GM19043 (cell line): ENCODE measurements around the gene PCP2.

Experiments
- ATAC-seq: cut with Tn5 transposase; IDR thresholded peaks from one replicate; pipeline ENCODE4 v1.9.1; 2021; ENCODE audit warnings: low read depth; ENCODE audit not compliant: unreplicated experiment

The PCP2 gene

DNA sequence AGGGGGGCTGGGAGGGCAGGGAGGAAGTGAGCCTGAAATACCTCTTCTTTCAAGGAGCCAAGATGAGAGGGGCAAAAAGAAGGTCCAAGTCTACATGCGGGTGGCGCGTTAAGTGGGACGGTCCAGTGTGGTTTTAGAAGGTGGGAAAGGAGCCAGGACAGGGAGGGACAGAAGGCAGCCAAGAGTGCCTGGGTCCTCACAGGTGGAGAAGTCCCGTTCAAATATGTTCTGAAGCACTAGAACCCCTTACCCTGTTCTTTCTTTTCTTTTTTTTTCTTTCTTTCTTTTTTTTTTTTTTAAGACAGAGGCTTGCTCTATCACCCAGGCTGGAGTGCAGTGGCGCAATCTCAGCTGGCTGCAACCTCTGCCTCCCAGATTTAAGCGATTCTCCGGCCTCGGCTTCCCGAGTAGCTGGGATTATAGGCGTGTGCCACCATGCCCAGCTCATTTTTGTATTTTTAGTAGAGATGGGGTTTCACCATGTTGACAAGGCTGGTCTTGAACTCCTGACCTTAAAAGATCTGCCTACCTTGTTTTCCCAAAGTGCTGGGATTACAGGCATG is 30.5 kb downstream of the PCP2 start:
- no peak for ATAC-seq

DNA sequence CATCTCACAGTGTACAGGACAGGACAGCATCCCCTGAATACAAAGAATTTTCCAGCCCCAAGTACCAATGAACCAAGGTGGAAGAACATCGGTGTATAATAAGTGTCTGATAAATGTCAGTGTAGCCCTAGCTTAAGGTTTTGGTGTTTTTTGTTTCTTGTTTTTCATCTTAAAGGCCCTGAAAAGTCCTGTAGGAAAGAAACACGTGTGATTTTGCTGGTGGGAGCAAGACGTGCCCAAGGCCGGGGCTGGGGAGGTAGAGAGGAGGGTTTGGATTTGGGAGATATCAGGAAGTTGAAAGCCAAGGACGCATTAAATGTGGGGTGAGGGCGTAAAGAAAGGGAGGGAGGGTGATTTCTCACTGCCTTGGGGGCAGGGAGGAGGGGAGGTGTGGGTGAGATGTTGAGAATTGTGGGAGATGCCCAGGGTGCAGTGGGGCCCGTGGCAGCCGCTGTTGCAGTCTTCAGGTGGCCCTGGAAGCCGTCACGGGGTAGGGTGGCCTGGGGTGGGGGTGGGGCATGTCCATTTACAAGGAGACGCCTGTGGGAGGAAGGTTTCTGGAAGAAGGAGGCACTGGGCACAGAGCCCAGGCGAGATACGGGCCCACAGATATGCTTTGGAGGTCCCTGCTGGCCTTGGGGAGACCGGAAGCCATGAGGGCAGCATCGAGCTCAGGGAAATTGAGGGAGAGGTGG is 31.1 kb downstream of the PCP2 start:
- no peak for ATAC-seq

DNA sequence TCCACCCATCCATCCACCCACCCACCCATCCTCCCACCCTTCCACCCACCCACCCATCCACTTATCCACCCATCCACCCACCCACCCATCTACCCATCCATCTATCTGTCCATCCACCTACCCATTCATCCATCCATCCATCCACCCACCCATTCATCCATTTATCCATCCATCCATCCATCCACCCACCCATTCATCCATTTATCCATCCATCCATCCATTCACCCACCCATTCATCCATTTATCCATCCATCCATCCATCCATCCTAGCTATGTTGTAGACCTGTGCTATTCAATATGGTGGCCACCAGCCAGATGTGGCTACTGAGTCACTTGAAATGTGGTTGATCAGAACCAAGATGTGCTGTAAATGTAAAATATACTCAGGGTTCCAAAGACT is 32.8 kb downstream of the PCP2 start:
- no peak for ATAC-seq

DNA sequence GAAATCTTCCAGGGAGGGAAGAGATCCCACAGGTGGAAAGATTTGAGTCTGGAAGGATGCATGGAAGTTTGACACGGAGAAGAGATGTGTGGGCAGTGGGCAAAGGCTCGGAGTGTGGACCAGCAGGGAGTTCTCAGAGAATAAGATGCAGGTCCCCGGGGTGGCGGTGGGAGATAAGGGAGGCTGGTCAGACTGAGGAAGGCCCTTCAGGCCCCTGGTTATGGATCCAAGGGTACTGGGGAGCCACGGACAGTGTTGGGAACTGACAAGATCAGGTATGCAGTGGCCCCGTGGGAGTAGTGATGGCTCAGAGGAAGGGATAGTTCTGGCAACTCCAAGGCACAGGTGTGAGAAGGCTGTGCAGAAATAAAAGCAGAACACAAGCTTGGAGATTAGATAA is 35.3 kb downstream of the PCP2 start:
- no peak for ATAC-seq

DNA sequence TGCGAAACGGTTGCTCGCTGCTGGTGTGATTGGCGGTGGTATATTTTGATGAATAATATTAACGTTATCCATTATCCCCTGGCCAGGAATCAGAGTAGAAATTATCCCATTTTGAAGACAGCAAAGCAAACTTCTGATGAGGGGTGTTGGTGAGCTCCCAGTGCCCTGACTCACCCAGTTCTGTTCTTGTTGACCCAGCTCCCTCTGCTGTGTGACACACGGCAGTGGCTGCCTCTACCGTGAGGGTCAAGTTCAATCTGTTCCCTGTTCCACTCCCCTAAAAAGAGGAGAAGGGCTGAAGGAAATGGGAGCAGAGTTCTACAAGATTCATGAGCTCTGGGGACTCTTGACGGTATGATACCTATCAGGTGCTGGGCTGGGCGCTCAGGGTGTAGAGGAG is 35.8 kb downstream of the PCP2 start:
- no peak for ATAC-seq

DNA sequence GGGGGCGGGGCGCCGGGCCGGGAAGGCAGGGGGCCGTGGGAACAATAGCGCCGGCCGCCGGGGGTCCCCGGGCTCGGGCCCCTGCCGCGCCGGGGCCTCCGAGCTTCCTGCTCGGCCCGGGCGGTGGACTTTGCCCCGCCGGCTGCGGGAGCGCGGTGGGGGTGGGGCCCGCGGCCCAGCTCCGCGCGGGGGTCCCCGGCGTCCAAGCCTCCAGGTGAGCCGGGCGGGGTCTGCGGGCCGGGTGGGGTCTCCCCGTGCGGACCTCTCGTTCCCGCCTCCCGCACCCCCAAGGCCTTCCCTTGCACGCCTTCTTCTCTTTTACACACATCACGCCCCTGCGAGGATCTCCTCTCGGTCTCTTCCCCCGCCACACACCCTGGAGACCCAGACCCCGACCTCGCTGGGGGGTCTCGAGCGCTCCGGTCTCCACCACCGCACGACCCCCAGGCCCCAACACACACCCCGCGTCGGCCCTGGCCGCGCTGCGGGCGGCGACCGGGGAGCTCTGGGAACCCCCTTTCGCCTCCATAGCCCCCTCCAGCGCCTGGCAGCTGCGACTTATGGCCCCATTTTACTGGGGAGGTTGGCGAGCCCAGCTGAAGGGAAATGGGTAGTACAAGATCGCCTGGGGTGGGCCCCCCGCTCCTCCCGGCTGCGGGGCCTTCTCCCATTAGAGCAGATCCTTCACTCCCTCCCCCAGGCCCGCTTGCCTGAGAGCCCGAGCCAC is 37.1 kb downstream of the PCP2 start:
- ATAC-seq: no peak

DNA sequence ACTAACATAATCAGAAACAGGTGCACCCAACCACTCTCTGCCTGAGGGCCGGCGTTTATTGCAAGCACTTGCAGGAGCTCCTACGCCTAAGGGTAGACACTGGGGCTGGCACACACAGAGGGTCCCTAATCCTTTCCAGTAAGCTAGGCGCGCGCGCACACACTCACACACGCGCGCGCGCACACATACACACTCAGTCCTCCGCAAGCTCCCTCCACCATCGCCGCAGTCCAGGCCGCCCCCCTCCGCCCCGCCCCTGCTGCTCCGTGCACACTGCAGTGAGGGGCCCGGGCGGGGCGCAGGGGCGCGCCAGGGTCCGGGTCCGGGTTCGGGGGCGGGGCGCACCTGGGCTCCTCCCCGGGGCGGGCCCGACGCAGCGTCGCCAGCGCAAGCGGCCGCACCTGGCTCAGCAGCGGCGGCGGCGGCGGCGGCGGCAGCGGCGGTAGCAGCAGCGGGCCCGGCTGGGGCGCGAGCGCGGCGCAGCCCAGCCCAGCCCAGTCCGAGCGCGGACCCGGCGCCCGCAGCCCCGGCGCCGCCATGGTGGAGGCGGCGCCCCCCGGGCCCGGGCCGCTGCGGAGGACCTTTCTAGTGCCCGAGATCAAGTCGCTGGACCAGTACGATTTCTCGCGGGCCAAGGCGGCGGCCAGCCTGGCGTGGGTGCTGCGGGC is 37.9 kb downstream of the PCP2 start, which contains the start of gene CAMSAP3:
Gene CAMSAP3, plus strand, starts transcription at position 398 of the 668 bp plus-strand sequence. Its CDS starts 140 bp downstream, at position 538.
- no peak for ATAC-seq

DNA sequence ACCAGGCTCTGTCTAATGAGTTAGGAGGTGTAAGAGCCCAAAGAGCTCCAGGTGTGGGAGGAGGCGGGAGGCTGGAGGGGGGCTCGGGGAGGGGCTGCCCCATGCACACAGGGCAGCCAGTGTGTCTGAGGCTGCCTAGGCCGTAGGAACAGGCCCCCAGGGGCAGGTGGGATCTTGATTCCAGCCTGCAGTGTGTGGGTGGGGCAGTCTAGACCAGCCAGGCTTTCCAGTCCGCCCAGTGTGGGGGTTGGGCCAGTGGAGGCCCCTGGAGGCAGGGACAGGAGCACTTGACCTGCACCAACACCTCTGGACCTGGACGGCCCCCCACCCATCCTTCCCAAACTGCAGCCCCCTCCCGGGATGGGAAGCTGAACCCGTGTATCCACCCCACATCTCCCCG is 43.3 kb downstream of the PCP2 start:
- ATAC-seq: no peak

DNA sequence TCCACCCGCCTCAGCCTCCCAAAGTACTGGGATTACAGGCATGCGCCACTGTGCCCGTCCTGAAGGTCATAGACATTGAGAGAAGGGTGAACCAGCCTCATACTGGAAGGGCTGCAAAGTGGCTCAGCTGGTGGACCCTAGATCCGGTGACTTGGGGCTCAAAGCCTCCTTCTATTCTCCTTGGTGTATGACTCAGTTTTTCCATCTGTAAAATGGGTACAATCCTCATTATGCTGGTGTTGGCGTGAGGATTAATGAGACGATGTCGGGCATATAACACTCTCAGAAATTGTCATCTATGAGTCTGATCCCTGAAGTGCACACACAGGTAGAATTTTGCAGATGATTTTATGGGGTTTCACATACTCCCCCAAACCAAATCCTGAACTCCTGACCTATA is 43.7 kb downstream of the PCP2 start:
- no peak for ATAC-seq

DNA sequence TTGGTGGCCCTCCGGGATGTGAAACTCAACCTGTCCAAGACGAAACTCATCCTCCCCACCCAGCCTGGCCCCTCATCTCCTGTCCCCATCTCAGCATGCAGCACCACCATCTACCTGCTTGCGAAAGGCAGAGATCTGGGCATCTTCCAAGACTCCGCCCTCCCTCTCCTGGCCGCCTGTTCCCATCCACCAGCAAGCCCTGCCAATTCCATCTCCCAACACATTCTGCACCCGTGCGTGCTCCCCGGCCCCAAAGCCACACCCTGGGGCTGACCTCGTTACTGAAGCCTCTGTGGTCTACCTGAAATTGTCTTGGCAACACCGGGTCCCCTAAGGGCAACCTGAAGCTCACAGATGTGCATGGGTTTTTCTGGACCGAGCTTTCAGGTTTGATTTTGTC is 51.1 kb downstream of the PCP2 start:
- no peak for ATAC-seq
